GM18951 (cell line): ENCODE results near the gene CREB5.

Experiments used
- POLR2A ChIP-seq: IDR thresholded peaks from 4 replicates; pipeline ENCODE4 v1.6.1; 2011; ENCODE audit warnings: mild to moderate bottlenecking; ENCODE audit not compliant: insufficient read length, insufficient read depth; ENCODE audit errors: extremely low read depth
- in situ Hi-C: fragments of 300-500 bp; cut with MboI; formaldehyde crosslinking; loops from one replicate; pipeline ENCODE4 v1.12.0; 2022; ENCODE audit warnings: low sequenced_read_pairs, mixed read lengths, inconsistent platforms; ENCODE audit not compliant: unreplicated experiment

Gene CREB5

GRCh38 chr7:28427236-28427635 is 14.9 kb downstream of the CREB5 start:
- TF ChIP-seq POLR2A: no peak
- in situ Hi-C loops: no loop called here

DNA sequence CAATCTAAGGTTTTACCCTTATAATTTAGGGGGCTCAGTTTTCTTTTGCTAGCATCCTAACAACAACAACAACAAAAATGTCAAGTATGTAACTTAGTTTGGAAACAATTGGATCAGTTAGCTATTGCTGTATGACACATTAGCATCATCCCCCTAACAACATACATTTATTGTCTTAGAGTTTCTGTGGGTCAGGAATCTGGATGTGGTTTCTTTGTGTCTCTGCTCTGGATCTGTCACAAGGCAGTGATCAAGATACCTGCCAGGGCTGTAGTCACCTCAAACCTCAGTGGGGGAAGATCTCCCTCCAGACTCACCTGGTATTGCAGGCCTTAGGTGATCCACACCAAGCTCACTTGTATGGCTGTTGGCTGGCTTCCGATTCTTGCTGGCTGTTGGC is 18.3 kb downstream of the CREB5 start:
- in situ Hi-C loops: no loop called here
- TF ChIP-seq POLR2A: no peak

DNA sequence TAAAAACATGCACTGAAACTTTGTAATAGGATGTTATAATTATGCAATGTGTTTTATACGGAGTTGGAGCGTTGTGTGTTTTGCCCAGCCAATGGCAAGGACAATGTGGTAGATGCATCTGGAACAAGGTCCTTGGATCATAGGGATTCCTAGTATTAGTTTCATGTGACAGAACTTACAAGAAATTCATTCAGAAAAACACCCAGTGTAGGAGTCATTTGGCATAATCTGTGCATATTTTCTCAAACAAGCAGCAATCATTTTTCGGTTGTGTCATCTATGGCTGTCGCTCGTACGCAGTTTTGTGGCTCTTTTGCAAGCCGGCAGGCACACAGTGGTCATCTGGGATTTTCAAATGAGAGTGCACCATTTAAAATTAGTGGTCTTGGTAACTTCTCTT is 19.8 kb downstream of the CREB5 start:
- in situ Hi-C loops: no loop called here
- TF ChIP-seq POLR2A: no peak

- in situ Hi-C loops: no loop called here
- no peak for TF ChIP-seq POLR2A
These were observed 20.7 kb downstream of the CREB5 start for GRCh38 chr7:28433039-28433438.

- in situ Hi-C loops: no loop called here
- no peak for TF ChIP-seq POLR2A
These were observed 21.4 kb downstream of the CREB5 start for GRCh38 chr7:28433699-28434219.

- no peak for TF ChIP-seq POLR2A
- in situ Hi-C loops: no loop called here
These were observed 22.2 kb downstream of the CREB5 start for GRCh38 chr7:28434510-28434909.

GRCh38 chr7:28435152-28435551 is 22.8 kb downstream of the CREB5 start:
- in situ Hi-C loops: no loop called here
- TF ChIP-seq POLR2A: no peak

GRCh38 chr7:28435732-28436378 is 23.5 kb downstream of the CREB5 start:
- in situ Hi-C loops: no loop called here

DNA sequence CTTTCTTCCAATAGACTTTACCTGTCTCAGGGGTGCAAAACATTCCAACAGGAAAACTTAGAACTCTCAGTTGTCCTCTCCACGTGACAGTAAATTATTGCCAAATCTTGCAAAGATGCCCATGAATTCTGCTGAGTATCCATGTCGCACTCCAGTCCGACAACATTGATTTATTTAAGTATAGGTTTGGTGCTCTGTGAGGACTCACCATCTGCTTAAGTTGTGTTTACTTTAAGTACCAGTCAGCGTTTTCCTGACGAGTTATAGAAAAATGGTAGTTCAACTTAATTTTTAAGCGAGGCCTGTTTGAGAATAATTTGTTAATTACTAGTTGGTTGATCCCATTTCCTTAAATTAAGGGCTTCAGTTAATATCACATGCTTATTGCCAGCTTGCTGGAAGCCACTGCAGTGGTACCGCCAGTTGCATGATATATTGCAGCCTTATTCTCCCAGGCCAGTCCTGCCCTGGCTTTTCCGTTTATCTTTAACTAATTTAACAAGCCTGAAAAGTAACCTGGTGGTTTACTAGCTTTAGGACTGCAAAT is 27.8 kb downstream of the CREB5 start:
- in situ Hi-C loops: no loop called here
- TF ChIP-seq POLR2A: no peak

More at GRCh38 chr7:28435732-28436378, 23.5 kb downstream of the CREB5 start:
- TF ChIP-seq POLR2A: no peak

DNA sequence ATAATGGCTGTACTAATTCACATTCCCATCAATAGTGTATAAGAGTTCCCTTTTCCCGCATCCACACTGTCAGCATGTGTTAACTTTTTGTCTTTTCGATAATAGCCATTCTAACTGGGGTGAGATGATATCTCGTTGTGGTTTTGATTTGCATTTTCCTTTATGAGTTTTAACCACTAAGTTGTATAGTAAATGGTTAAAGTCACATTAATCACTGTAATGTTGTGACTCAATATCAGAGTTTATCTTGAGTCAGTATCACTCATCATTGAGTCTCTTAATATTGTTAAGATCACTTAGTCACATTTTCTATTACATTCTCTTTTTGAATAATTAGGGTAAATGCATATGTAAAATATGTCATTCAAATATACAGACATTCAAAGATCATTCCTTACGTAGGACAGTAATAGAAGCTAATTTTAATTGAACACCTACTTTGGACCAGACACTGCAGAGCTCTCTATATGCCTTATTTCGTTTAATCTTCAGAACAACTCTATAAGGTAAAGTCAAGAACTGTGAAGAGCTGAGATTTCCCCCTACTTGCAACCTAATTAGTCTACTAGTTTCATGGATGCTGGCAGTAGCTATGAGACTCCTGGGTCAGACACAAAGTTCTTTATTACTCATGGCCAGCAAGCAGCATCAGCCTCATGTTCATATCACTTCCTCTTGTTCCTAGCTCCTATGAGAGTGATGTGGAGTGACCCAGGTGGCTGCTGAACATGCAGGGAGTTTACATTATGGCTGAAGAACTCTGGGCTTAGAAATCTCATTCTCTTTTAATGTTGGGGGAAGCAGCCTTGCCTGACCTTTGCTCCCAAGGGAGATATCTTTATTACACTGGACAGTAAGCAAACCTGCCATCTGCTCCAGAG is 30.5 kb downstream of the CREB5 start:
- TF ChIP-seq POLR2A: no peak
- in situ Hi-C loops: no loop called here

DNA sequence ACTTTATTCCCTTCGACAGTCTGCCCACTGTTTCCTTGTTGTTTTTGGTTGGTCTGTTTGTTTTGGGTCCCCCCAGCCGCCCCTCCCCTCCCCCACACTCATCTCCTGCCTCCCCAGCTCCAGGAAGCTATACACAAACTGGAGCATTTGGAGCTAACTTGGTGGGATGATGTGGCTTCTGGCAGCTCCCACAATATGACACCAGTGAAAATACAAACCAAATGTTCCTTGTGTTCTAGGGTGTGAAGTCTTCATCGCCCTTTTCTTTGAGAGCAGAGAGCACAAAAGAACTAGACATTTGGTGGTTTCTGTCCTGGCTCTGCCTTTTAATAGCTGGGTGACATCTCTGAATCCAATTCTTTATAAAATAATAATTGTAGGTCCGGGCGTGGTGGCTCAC is 33.8 kb downstream of the CREB5 start:
- in situ Hi-C loops: no loop called here
- no peak for TF ChIP-seq POLR2A

- in situ Hi-C loops: no loop called here
- no peak for TF ChIP-seq POLR2A
These were observed 34.8 kb downstream of the CREB5 start for GRCh38 chr7:28447071-28447470.

- in situ Hi-C loops: no loop called here
- TF ChIP-seq POLR2A: no peak
These were observed 36.4 kb downstream of the CREB5 start for GRCh38 chr7:28448708-28449107.
